ENCODE data around the gene USP53.
"Not testable (repeated sequence)": the region's sequence is repeated elsewhere in the genome, so short reads cannot be mapped to it uniquely, and the experiment has no call there.

The USP53 gene

GRCh38 chr4:119229908-119230687, 17.6 kb downstream of the USP53 start:
- DNase-seq = no peak

GRCh38 chr4:119231491-119231890, 19.0 kb downstream of the USP53 start:
- no peak for DNase-seq

- DNase-seq = no peak
Observed at GRCh38 chr4:119232286-119232685, 19.8 kb downstream of the USP53 start.

GRCh38 chr4:119233191-119233590, 20.7 kb downstream of the USP53 start:
- DNase-seq = no peak

- DNase-seq = no peak
Observed at GRCh38 chr4:119233750-119234149, 21.2 kb downstream of the USP53 start.

DNA sequence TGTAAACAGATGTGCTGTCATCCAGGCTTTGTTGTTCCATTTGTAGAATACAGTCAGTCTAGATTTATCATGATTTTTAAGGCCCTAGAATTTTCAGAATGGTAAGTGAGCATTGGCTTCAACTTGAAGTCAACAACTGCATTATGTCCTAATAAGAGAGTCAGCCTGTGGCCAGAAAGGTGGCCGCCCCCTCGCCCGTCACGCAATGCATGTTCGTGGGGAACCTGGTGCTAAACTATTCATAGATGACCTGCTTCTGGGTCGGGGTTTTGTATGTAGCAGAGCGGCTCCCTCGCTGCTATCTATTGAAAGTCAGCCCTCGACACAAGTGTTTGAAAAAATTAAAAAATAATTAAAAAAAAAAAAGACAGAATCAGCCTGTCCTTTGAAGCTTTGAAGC, 24.7 kb downstream of the USP53 start:
- no peak for DNase-seq

- DNase-seq = no peak
Observed at GRCh38 chr4:119237642-119238041, 25.1 kb downstream of the USP53 start.

- DNase-seq = no peak
Observed at GRCh38 chr4:119238068-119238722, 25.7 kb downstream of the USP53 start.

DNA sequence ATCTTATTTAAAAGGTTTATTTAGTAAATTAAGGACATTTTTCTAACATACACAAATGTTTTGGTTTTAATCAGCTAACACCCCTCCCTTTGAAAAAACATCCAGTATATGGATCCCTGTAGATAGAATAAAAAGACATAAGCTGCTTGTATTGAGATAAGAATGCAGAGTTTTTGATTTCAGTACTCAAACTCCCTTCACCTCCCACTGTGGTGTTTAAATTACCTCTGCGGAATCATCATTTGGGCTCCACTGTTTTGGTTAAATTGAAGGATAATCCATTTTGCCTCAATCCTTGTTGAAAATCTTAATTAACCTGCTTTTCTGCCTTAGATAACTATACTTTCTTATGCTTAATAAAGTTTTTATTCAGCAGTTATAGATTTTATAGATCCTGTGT, 27.6 kb downstream of the USP53 start:
- DNase-seq = no peak

- DNase-seq = no peak
Observed at GRCh38 chr4:119240568-119240967, 28.1 kb downstream of the USP53 start.

- DNase-seq = no peak
Observed at GRCh38 chr4:119242417-119242816, 29.9 kb downstream of the USP53 start.

- no peak for DNase-seq
Observed at GRCh38 chr4:119243868-119244267, 31.4 kb downstream of the USP53 start.

DNA sequence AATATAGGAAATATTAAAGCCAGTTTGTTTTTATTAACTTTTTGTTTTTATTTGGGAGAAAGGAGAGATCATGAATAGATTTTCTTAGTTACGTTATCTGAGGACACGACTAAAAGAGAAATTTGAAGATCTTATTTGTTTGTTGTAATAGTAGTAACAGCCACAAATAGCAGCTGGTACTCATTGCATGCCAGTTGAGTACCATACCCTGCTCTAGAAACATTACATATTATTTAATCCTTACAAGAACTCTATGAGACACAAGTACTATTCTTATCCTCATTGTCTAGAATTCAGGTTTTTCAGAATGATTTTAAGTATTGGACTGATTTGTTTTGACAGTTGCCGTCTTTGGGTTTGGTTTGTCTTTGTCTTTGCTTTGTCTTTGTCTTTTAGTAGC, 31.8 kb downstream of the USP53 start:
- no peak for DNase-seq

- DNase-seq = no peak
Observed at GRCh38 chr4:119244832-119245231, 32.3 kb downstream of the USP53 start.

GRCh38 chr4:119246177-119246733, 33.7 kb downstream of the USP53 start:
- DNase-seq = no peak

DNA sequence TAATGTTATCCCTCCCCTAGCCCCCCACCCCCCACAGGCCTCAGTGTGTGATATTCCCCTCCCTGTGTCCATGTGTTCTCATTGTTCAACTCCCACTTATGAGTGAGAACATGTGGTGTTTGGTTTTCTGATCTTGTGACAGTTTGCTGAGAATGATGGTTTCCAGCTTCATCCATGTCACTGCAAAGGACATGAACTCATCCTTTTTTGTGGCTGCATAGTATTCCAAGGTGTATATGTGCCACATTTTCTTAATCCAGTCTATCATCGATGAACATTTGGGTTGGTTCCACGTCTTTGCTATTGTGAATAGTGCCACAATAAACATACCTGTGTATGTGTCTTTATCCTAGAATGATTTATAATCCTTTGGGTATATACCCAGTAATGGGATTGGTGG, 38.5 kb downstream of the USP53 start:
- not testable (repeated sequence) for DNase-seq

- DNase-seq = not testable (repeated sequence)
Observed at GRCh38 chr4:119255223-119255622, 42.7 kb downstream of the USP53 start.

- no peak for DNase-seq
Observed at GRCh38 chr4:119260528-119260927, 48.0 kb downstream of the USP53 start.

DNA sequence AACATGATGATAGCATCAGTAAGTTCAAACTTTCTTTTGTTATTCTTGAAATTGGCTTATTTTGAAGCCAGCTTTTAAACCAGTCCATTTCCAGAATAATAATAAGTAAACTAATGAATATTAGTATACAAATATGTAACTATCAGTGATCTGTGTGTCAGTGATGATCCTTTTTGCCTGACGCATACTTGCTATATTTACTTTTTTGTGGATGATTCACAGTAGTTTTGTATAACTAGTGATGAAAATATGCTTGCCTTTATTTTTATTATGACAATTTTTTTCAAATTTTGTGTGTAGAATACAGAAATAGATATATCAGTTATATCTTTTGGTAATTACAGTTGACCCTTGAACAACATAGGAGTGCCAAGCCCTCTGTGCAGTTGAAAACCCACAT, 49.5 kb downstream of the USP53 start:
- DNase-seq = no peak

DNA sequence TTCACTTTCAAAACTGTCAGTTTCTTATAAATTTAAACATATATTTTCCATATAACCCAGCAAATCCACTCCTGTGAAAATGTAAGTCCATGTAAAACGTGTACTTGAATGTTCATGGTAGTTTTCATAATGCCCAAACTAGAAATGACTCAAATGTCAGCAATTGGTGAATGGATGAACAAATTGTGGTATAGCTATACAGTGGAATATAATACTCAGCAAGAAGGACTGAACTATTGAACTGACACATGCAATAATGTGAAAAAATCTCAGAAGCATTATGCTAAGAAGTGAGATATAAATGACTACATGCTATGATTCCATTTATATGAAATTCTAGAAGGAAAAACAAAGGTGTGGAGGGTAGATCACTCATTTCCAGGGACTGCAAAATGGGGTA, 52.2 kb downstream of the USP53 start:
- DNase-seq = no peak

DNA sequence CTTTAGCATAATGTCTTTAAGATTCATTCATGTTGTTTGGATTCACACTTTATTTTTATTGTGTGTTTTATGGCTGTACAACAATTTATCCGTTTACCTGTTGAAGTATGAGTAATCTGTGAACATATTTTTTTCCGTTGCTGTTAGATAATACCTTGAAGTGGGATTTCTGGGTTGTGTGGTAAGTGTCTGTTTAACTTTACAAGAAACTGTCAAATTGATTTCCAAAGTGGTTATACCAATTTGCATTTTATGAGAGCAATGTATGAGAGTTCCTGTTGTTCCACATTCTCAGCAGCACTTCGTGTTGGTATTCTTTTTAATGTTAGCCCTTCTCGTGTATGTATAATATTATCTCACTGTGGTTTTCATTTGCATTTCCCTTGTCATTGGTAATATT, 53.6 kb downstream of the USP53 start:
- DNase-seq = no peak

- no peak for DNase-seq
Observed at GRCh38 chr4:119268466-119268865, 56.0 kb downstream of the USP53 start.

GRCh38 chr4:119271361-119272085, 59.0 kb downstream of the USP53 start:
- DNase-seq = no peak

- not testable (repeated sequence) for DNase-seq
Observed at GRCh38 chr4:119279541-119279940, 67.0 kb downstream of the USP53 start.

All from KG1 (cell line).